22Rv1 (cell line): ENCODE results near the gene GLTP.

Experiments used
- ZFX ChIP-seq: fragments of 450-650 bp; IDR thresholded peaks from 2 replicates; pipeline ENCODE4 v1.6.1; 2017; ENCODE audit warnings: antibody characterized with exemption, borderline replicate concordance
- TF ChIP-seq, protein P1 (sequence below): fragments of 450-650 bp; IDR thresholded peaks from 2 replicates; pipeline ENCODE4 v1.5.1; 2017; ENCODE audit warnings: mild to moderate bottlenecking

GRCh38 chr12:109807954-109808643, 72.2 kb downstream of the GLTP start:
- TF ChIP-seq, protein P1, sequence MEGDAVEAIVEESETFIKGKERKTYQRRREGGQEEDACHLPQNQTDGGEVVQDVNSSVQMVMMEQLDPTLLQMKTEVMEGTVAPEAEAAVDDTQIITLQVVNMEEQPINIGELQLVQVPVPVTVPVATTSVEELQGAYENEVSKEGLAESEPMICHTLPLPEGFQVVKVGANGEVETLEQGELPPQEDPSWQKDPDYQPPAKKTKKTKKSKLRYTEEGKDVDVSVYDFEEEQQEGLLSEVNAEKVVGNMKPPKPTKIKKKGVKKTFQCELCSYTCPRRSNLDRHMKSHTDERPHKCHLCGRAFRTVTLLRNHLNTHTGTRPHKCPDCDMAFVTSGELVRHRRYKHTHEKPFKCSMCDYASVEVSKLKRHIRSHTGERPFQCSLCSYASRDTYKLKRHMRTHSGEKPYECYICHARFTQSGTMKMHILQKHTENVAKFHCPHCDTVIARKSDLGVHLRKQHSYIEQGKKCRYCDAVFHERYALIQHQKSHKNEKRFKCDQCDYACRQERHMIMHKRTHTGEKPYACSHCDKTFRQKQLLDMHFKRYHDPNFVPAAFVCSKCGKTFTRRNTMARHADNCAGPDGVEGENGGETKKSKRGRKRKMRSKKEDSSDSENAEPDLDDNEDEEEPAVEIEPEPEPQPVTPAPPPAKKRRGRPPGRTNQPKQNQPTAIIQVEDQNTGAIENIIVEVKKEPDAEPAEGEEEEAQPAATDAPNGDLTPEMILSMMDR, result no peak
- no peak for TF ChIP-seq ZFX
